Caco-2 (cell line): ENCODE measurements around the gene OR7D2. TPM values are rescaled to one million over a fixed set of nuclear protein-coding genes. Genes with fewer than 3 reads are reported as not detected.

Experiments used
- BruUV-seq: library from RNA; stranded (reverse); fragments of 400-500 nt; replicated peaks from 2 replicates; lab custom pipeline; 2021; lab: Mats Ljungman, UMichigan
- CTCF ChIA-PET: fragments of 300-600 bp; sonication (Branson Sonifier 250); formaldehyde crosslinking; loops from one replicate; lab custom pipeline; 2022; ENCODE audit warnings: antibody characterized with exemption; lab: Charles Lee
- POLR2A ChIA-PET: fragments of 300-600 bp; sonication (Branson Sonifier 250); formaldehyde crosslinking; loops from one replicate; lab custom pipeline; 2022; ENCODE audit warnings: antibody characterized with exemption; lab: Charles Lee
- DNase-seq, 2 experiments: peaks; one replicate each; pipeline versions ENCODE4 v3.0.0 to v3.0.0-alpha.2; 2020 to 2022
- H3K27me3 ChIP-seq: replicated peaks from 2 replicates; pipeline ENCODE4 v1.6.0; 2011; ENCODE audit warnings: low read length; ENCODE audit not compliant: control insufficient read depth, insufficient read depth
- H3K36me3 ChIP-seq: 2 replicates; pipeline ENCODE4 v1.5.1; 2011; ENCODE audit warnings: low read length; ENCODE audit not compliant: control insufficient read depth, insufficient read depth
- H3K4me1 ChIP-seq: fragments of 250-450 bp; sonication (Bioruptor Pico); 2 replicates; pipeline ENCODE4 v1.5.1; 2020; ENCODE audit warnings: mild to moderate bottlenecking
- H3K4me3 ChIP-seq: 2 replicates; pipeline ENCODE4 v1.5.1; 2011; ENCODE audit warnings: low read depth, mild to moderate bottlenecking, control low read depth, low read length
- H3K9me3 ChIP-seq: fragments of 250-450 bp; sonication (Bioruptor Pico); 2 replicates; pipeline ENCODE4 v1.5.1; 2020; ENCODE audit warnings: mild to moderate bottlenecking, moderate library complexity
- H3K27ac Mint-ChIP-seq: one replicate; pipeline ENCODE4 v1.8.0; 2022; ENCODE audit warnings: mixed read lengths; ENCODE audit not compliant: unreplicated experiment
- H3K27me3 Mint-ChIP-seq: one replicate; pipeline ENCODE4 v1.8.0; 2022; ENCODE audit warnings: mixed read lengths; ENCODE audit not compliant: insufficient read depth, unreplicated experiment
- H3K36me3 Mint-ChIP-seq: one replicate; pipeline ENCODE4 v1.8.0; 2022; ENCODE audit warnings: mild to moderate bottlenecking, mixed read lengths; ENCODE audit not compliant: insufficient read depth, unreplicated experiment
- H3K4me1 Mint-ChIP-seq: one replicate; pipeline ENCODE4 v1.8.0; 2022; ENCODE audit warnings: low read depth, mixed read lengths; ENCODE audit not compliant: unreplicated experiment
- H3K4me3 Mint-ChIP-seq: one replicate; pipeline ENCODE4 v1.8.0; 2022; ENCODE audit warnings: mild to moderate bottlenecking, moderate library complexity, mixed read lengths; ENCODE audit not compliant: unreplicated experiment
- H3K9me3 Mint-ChIP-seq: one replicate; pipeline ENCODE4 v1.8.0; 2022; ENCODE audit warnings: mixed read lengths; ENCODE audit not compliant: unreplicated experiment
- CTCF ChIP-seq, 2 experiments: fragments of 200-600 bp in 1 of 2; IDR thresholded peaks; 1 replicate in 1 of 2; 2 replicates in 1 of 2; pipeline versions ENCODE4 v1.5.1 to v1.8.0; 2011 to 2022; ENCODE audit warnings: antibody characterized with exemption in 1 of 2, control low read depth in 1 of 2, inconsistent platforms in 1 of 2, low read depth in 1 of 2, low read length in 1 of 2, mild to moderate bottlenecking in 1 of 2, moderate library complexity in 1 of 2; ENCODE audit not compliant: insufficient read depth in 1 of 2, severe bottlenecking in 1 of 2, unreplicated experiment in 1 of 2
- intact Hi-C: fragments of 100-400 bp; cut with micrococcal nuclease; formaldehyde crosslinking; loops from one replicate; pipeline ENCODE4 v1.10.0; 2022; ENCODE audit not compliant: unreplicated experiment
- total RNA-seq: library from RNA; stranded (reverse); gene quantifications from 2 replicates; pipeline ENCODE4 v1.2.3, GENCODE V29; 2022

Gene OR7D2
- total RNA-seq, 1 experiment from 2014 or later, result not detected

GRCh38 chr19:9219489-9219888 lies 40.7 kb downstream of the OR7D2 start, which contains the start of gene OR7D4:
Gene OR7D4 (minus strand): TSS chr19:9219589. CDS start chr19:9214837, 4,752 bp downstream.
- no peak for TF ChIP-seq CTCF (IDR thresholded peaks at IDR 0.05; ENCODE audit: insufficient read depth in 1 of 2, low read depth in 1 of 2, low read length in 1 of 2, severe bottlenecking in 1 of 2, unreplicated experiment in 1 of 2)
- Mint-ChIP-seq H3K27me3 (no peaks in the 10 kb centered on the region), H3K27ac (no peak within 1 kb of the TSS), H3K36me3 (no peaks in the 10 kb centered on the region), H3K9me3 (peaks cover 19% of the 10 kb centered on the region), H3K4me1 (no peaks in the 10 kb centered on the region), H3K4me3 (no peak within 1 kb of the TSS)
- Histone ChIP-seq H3K27me3 (no peaks in the 10 kb centered on the region), H3K4me3 (no peak within 1 kb of the TSS), H3K4me1 (no peaks in the 10 kb centered on the region), H3K9me3 (no peaks in the 10 kb centered on the region), H3K36me3 (no peaks in the 10 kb centered on the region)
- intact Hi-C loops, result no loop called here
- POLR2A ChIA-PET, result no interaction called here
- CTCF ChIA-PET, result no interaction called here
- BruUV-seq, result no TSS peak
- no peak for DNase-seq

Other genes starting within 250 kb of the OR7D2 start
- gene MUC16, start 168.6 kb upstream of the OR7D2 start, total RNA-seq, result 0.05 TPM in 2 replicates
- not detected in 2 replicates for gene OR1M1, start 91.9 kb upstream of the OR7D2 start, total RNA-seq
- gene OR7G2, start 71.5 kb upstream of the OR7D2 start, total RNA-seq, result not detected in 2 replicates
- gene OR7G1, start 63.2 kb upstream of the OR7D2 start, total RNA-seq, result not detected in 2 replicates
- not detected in 2 replicates for gene OR7G3, start 52.0 kb upstream of the OR7D2 start, total RNA-seq
- 33.7 and 35.2 TPM in 2 replicates for gene ZNF317, start 38.6 kb upstream of the OR7D2 start, total RNA-seq
- gene OR7D4, start 40.6 kb downstream of the OR7D2 start, total RNA-seq, result not detected in 2 replicates
- not detected in 2 replicates for gene OR7E24, start 72.0 kb downstream of the OR7D2 start, total RNA-seq
- 0.77 and 2.0 TPM in 2 replicates for gene ZNF699, start 130.9 kb downstream of the OR7D2 start, total RNA-seq
- 5.4 and 5.5 TPM in 2 replicates for gene ZNF559, start 145.2 kb downstream of the OR7D2 start, total RNA-seq
- 0.34 and 0.70 TPM in 2 replicates for gene ZNF177, start 184.0 kb downstream of the OR7D2 start, total RNA-seq